B cell (primary cell): ENCODE measurements around the gene GET4. TPM values are rescaled to one million over a fixed set of nuclear protein-coding genes. Genes with fewer than 3 reads are reported as not detected.

Source experiments
- ATAC-seq: fragments of 200-7000 bp; cut with Tn5 transposase; one replicate; pipeline ENCODE4 v1.10.0; 2021; ENCODE audit warnings: low read depth, mild to moderate bottlenecking, moderate number of reproducible peaks, moderate library complexity
- CTCF ChIA-PET: fragments of 350-600 bp; sonication (Branson Sonifier 250); formaldehyde crosslinking; loops from one replicate; lab custom pipeline; 2021; ENCODE audit warnings: antibody characterized with exemption, inconsistent platforms; lab: Charles Lee
- POLR2A ChIA-PET: fragments of 350-600 bp; sonication (Branson Sonifier 250); formaldehyde crosslinking; loops from one replicate; lab custom pipeline; 2021; ENCODE audit warnings: antibody characterized with exemption; lab: Charles Lee
- DNase-seq: peaks from one replicate; pipeline ENCODE4 v3.0.0; 2013
- H2AFZ ChIP-seq: 2 replicates; pipeline ENCODE4 v1.6.1; 2012; ENCODE audit warnings: mild to moderate bottlenecking, low read depth, low read length; ENCODE audit not compliant: insufficient read depth, poor library complexity, severe bottlenecking
- H3K27ac ChIP-seq, 2 donors: 1 replicate in 1 of 2; 2 replicates in 1 of 2; pipeline ENCODE4 v1.5.1; 2012 to 2013; ENCODE audit warnings: low read length in 2 of 2, mild to moderate bottlenecking in 2 of 2, moderate library complexity in 1 of 2
- H3K27me3 ChIP-seq, 4 experiments: fragments of 200-600 bp in 1 of 4; sonication (generic) in 1 of 4; replicated peaks in 1 of 4; 1 replicate in 2 of 4; 2 replicates in 2 of 4; pipeline versions ENCODE4 v1.6.1 to v1.7.0; 2013 to 2016; ENCODE audit warnings: low read length in 3 of 4, mild to moderate bottlenecking in 2 of 4, mixed read lengths in 1 of 4, moderate library complexity in 1 of 4; ENCODE audit not compliant: insufficient read depth in 4 of 4, control insufficient read depth in 3 of 4; ENCODE audit errors: control extremely low read depth in 1 of 4
- H3K36me3 ChIP-seq, 2 experiments: replicated peaks in 1 of 2; 1 replicate in 1 of 2; 2 replicates in 1 of 2; pipeline versions ENCODE4 v1.6.1 to v1.7.1; 2013; ENCODE audit warnings: low read length in 1 of 2; ENCODE audit not compliant: insufficient read depth in 2 of 2, control insufficient read depth in 1 of 2; ENCODE audit errors: control extremely low read depth in 1 of 2, extremely low read depth in 1 of 2
- H3K4me1 ChIP-seq, 2 donors: fragments of 200-600 bp in 1 of 2; sonication (generic) in 1 of 2; 1 replicate in 1 of 2; 2 replicates in 1 of 2; pipeline versions ENCODE4 v1.5.1 to v1.6.1; 2013 to 2017; ENCODE audit warnings: low read length in 2 of 2; ENCODE audit not compliant: control insufficient read depth in 2 of 2, insufficient read depth in 2 of 2
- H3K4me2 ChIP-seq: replicated peaks from 2 replicates; pipeline ENCODE3; 2012; ENCODE audit warnings: mild to moderate bottlenecking, low read depth, low read length; ENCODE audit not compliant: poor library complexity, severe bottlenecking
- H3K4me3 ChIP-seq, 5 experiments: fragments of 200-600 bp in 1 of 5; sonication (generic) in 1 of 5; 1 replicate in 3 of 5; 2 replicates in 2 of 5; pipeline versions ENCODE4 v1.5.1 to v1.7.0; 2011 to 2016; ENCODE audit warnings: low read length in 4 of 5, mild to moderate bottlenecking in 4 of 5, low read depth in 2 of 5, control low read depth in 1 of 5, moderate library complexity in 1 of 5; ENCODE audit not compliant: insufficient read depth in 1 of 5; ENCODE audit errors: control extremely low read depth in 1 of 5, extremely low read depth in 1 of 5
- H3K79me2 ChIP-seq: fragments of 200-600 bp; sonication (generic); one replicate; pipeline ENCODE4 v1.6.0; 2016; ENCODE audit warnings: low read length; ENCODE audit not compliant: control insufficient read depth, insufficient read depth
- H3K9ac ChIP-seq: fragments of 200-600 bp; sonication (generic); 2 replicates; pipeline ENCODE4 v1.6.1; 2017; ENCODE audit warnings: mild to moderate bottlenecking, low read length, moderate library complexity
- H3K9me3 ChIP-seq, 3 donors: one replicate each; pipeline versions ENCODE4 v1.6.1 to v1.7.1; 2013; ENCODE audit warnings: low read length in 2 of 3; ENCODE audit not compliant: control insufficient read depth in 2 of 3, insufficient read depth in 1 of 3; ENCODE audit errors: control extremely low read depth in 1 of 3
- H4K20me1 ChIP-seq: 2 replicates; pipeline ENCODE4 v1.6.0; 2012; ENCODE audit warnings: mild to moderate bottlenecking, low read length; ENCODE audit not compliant: insufficient read depth, control insufficient read depth, poor library complexity, severe bottlenecking
- H3K27ac Mint-ChIP-seq: one replicate; pipeline ENCODE4 v1.8.0; 2021; ENCODE audit warnings: mixed read lengths
- H3K27me3 Mint-ChIP-seq: one replicate; pipeline ENCODE4 v1.8.0; 2021; ENCODE audit warnings: mixed read lengths
- H3K4me1 Mint-ChIP-seq: one replicate; pipeline ENCODE4 v1.8.0; 2021; ENCODE audit warnings: mixed read lengths
- H3K4me3 Mint-ChIP-seq: one replicate; pipeline ENCODE4 v1.8.0; 2021; ENCODE audit warnings: mixed read lengths
- H3K9me3 Mint-ChIP-seq: one replicate; pipeline ENCODE4 v1.8.0; 2022; ENCODE audit warnings: mixed read lengths; ENCODE audit not compliant: insufficient read depth
- CTCF ChIP-seq: fragments of 200-600 bp; IDR thresholded peaks from one replicate; pipeline ENCODE4 v1.8.0; 2022; ENCODE audit warnings: antibody characterized with exemption, mild to moderate bottlenecking
- EZH2 ChIP-seq: IDR thresholded peaks from 2 replicates; pipeline ENCODE4 v1.6.1; 2012; ENCODE audit warnings: borderline replicate concordance, low read depth, mild to moderate bottlenecking, moderate library complexity, low read length; ENCODE audit not compliant: insufficient read depth, poor library complexity, severe bottlenecking
- WGBS: methylation state at CpG from one replicate; pipeline ENCODE4 v1.1.5; 2013; ENCODE audit warnings: missing lambda C conversion rate; ENCODE audit not compliant: insufficient coverage; 5-methylcytosine and 5-hydroxymethylcytosine counted together
- intact Hi-C: fragments of 100-400 bp; cut with micrococcal nuclease; formaldehyde crosslinking; loops from one replicate; pipeline ENCODE4 v1.10.0; 2022
- polyA plus RNA-seq: library from polyadenylated mRNA; depleted of rRNA; stranded (reverse); fragments of >200 nt; gene quantifications from 2 replicates; pipeline ENCODE4 v1.2.3, GENCODE V29; 2012
- total RNA-seq, 2 donors: library from RNA; stranded (reverse); fragments of 120-200 nt in 1 of 2; gene quantifications; 1 replicate in 1 of 2; 2 replicates in 1 of 2; pipeline versions ENCODE4 v1.2.3 to v1.2.4, GENCODE V29; 2013 to 2022

GET4 gene
- total and polyA plus RNA-seq, 2 donors (not counting 1 experiment from before 2014, with no cell fraction given): 53.5 to 65.5 TPM

- no peaks in the 10 kb centered on the region for H3K27me3 Mint-ChIP-seq
- H4K20me1 ChIP-seq: peaks cover 95% of the 10 kb centered on the region
- no peak for DNase-seq
- H3K9ac ChIP-seq: no peak overlapping the region
- no peaks in the 10 kb centered on the region for H3K27me3 ChIP-seq
- ChIA-PET POLR2A (interaction anchor here (0.6 kb wide), 1 partner anchor 55 kb away, joined by 5 read pairs; no protein-coding TSS in a partner anchor), CTCF (interaction anchor here (0.9 kb wide), 1 partner anchor 22 kb away, joined by 3 read pairs; no protein-coding TSS in a partner anchor)
- TF ChIP-seq EZH2 (no peak), CTCF (no peak)
- intact Hi-C loops: no loop called here
- H3K4me2 ChIP-seq: no peak overlapping the region
- no peak overlapping the region for H3K27ac Mint-ChIP-seq
- peaks cover 0 to 35% of the 10 kb centered on the region in 2 experiments for H3K36me3 ChIP-seq
- no peaks in the 10 kb centered on the region for H3K4me1 ChIP-seq
- H3K9me3 ChIP-seq: peaks cover 0 to 8% (median 0%) of the 10 kb centered on the region in 3 donors
- H3K4me3 ChIP-seq: no peak overlapping the region
- WGBS: 94% methylated on average over 21 of the region's 25 CpGs
- no peak overlapping the region for H3K27ac ChIP-seq
- no peaks in the 10 kb centered on the region for H3K9me3 Mint-ChIP-seq
- H3K4me1 Mint-ChIP-seq: peaks cover 18% of the 10 kb centered on the region
- peaks cover 91% of the 10 kb centered on the region for H3K79me2 ChIP-seq
- no peak overlapping the region for H3K4me3 Mint-ChIP-seq
- no peak overlapping the region for H2AFZ ChIP-seq
- no peak for ATAC-seq
These were observed 9.0 kb downstream of the GET4 start for GRCh38 chr7:885261-885892.
